ENCODE measurements around the gene FHL2. TPM values are rescaled to one million over a fixed set of nuclear protein-coding genes. Genes with fewer than 3 reads are reported as not detected.
A peak's percentile ranks its signal among the peaks of the same experiment; 100 is the strongest.

Gene FHL2
- total and polyA plus RNA-seq, 7 donors, result 24.7 to 114 (median 35.4) TPM

- DNase-seq, result peak; percentile 71 to 86
Observed at GRCh38 chr2:105396254-105397024, 2.4 kb downstream of the FHL2 start.

GRCh38 chr2:105395691-105396090 lies 3.2 kb downstream of the FHL2 start:
- no peak for ATAC-seq
- H3K4me3 ChIP-seq, result peak overlapping the region; percentile 97

More at GRCh38 chr2:105396254-105397024, 2.4 kb downstream of the FHL2 start:
- 66 to 82% (median 68%) methylated on average over 12 of the region's 12 CpGs for WGBS, 3 donors
- Histone ChIP-seq H3K27me3 (ENCODE audit: insufficient read depth in 3 of 3, low read length in 2 of 3) (no peaks in the 10 kb centered on the region), H3K4me3 (peak overlapping the region; percentile 97), H3K36me3 (ENCODE audit: insufficient read depth in 1 of 2, low read depth in 1 of 2) (peaks cover 0 to 4% of the 10 kb centered on the region in 2 donors), H3K9me3 (no peaks in the 10 kb centered on the region), H3K4me1 (peaks cover 39% of the 10 kb centered on the region), H3K27ac (peak overlapping the region; percentile 92)
- TF ChIP-seq, protein P1, sequence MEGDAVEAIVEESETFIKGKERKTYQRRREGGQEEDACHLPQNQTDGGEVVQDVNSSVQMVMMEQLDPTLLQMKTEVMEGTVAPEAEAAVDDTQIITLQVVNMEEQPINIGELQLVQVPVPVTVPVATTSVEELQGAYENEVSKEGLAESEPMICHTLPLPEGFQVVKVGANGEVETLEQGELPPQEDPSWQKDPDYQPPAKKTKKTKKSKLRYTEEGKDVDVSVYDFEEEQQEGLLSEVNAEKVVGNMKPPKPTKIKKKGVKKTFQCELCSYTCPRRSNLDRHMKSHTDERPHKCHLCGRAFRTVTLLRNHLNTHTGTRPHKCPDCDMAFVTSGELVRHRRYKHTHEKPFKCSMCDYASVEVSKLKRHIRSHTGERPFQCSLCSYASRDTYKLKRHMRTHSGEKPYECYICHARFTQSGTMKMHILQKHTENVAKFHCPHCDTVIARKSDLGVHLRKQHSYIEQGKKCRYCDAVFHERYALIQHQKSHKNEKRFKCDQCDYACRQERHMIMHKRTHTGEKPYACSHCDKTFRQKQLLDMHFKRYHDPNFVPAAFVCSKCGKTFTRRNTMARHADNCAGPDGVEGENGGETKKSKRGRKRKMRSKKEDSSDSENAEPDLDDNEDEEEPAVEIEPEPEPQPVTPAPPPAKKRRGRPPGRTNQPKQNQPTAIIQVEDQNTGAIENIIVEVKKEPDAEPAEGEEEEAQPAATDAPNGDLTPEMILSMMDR (IDR thresholded peaks at IDR 0.05), result no peak
- peak; percentile 71 to 86 (median 84) for ATAC-seq
- intact Hi-C loops (cut with DNase I), result no loop called here

GRCh38 chr2:105394951-105395611 lies 3.8 kb downstream of the FHL2 start:
- H3K27ac ChIP-seq, result peak overlapping the region; percentile 92
- H3K4me1 ChIP-seq, result peaks cover 42% of the 10 kb centered on the region
- ATAC-seq (no peak), DNase-seq (no peak)
- H3K9me3 ChIP-seq, result no peaks in the 10 kb centered on the region
- peaks cover 0 to 4% of the 10 kb centered on the region in 2 donors for H3K36me3 ChIP-seq (ENCODE audit: insufficient read depth in 1 of 2, low read depth in 1 of 2)
- intact Hi-C loops (cut with DNase I), result no loop called here
- 73 to 84% (median 80%) methylated on average over 12 of the region's 12 CpGs for WGBS, 3 donors
- TF ChIP-seq, protein P1 (IDR thresholded peaks at IDR 0.05), result no peak
- no peaks in the 10 kb centered on the region for H3K27me3 ChIP-seq (ENCODE audit: insufficient read depth in 3 of 3, low read length in 2 of 3)
- H3K4me3 ChIP-seq, result peak overlapping the region; percentile 97

More at GRCh38 chr2:105395691-105396090, 3.2 kb downstream of the FHL2 start:
- H3K27ac ChIP-seq, result peak overlapping the region; percentile 92
- H3K36me3 ChIP-seq (ENCODE audit: insufficient read depth in 1 of 2, low read depth in 1 of 2), result peaks cover 0 to 4% of the 10 kb centered on the region in 2 donors
- intact Hi-C loops (cut with DNase I), result no loop called here
- WGBS, 3 donors, result 84 to 92% (median 89%) methylated on average over 7 of the region's 7 CpGs
- TF ChIP-seq, protein P1 (IDR thresholded peaks at IDR 0.05), result no peak
- H3K4me1 ChIP-seq, result peaks cover 41% of the 10 kb centered on the region
- H3K27me3 ChIP-seq (ENCODE audit: insufficient read depth in 3 of 3, low read length in 2 of 3), result no peaks in the 10 kb centered on the region
- no peaks in the 10 kb centered on the region for H3K9me3 ChIP-seq
- DNase-seq, result no peak

GRCh38 chr2:105393373-105394055 lies 5.3 kb downstream of the FHL2 start:
- Histone ChIP-seq H3K4me1 (peaks cover 54% of the 10 kb centered on the region), H3K27ac (peak overlapping the region; percentile 92), H3K9me3 (no peaks in the 10 kb centered on the region), H3K4me3 (no peak overlapping the region), H3K36me3 (ENCODE audit: insufficient read depth in 1 of 2, low read depth in 1 of 2) (peaks cover 0 to 4% of the 10 kb centered on the region in 2 donors), H3K27me3 (ENCODE audit: insufficient read depth in 3 of 3, low read length in 2 of 3) (no peaks in the 10 kb centered on the region)
- WGBS, 3 donors, result 33 to 51% (median 43%) methylated on average over 13 of the region's 13 CpGs
- TF ChIP-seq, protein P1 (IDR thresholded peaks at IDR 0.05), result no peak
- DNase-seq, result peak in 1 of 2 donors; percentile 63
- no peak for ATAC-seq
- intact Hi-C loops (cut with DNase I), result no loop called here
